Glomerular visceral epithelial cell (primary cell): Measurements from ENCODE around the gene VPS45.
"Not testable (repeated sequence)": the region's sequence is repeated elsewhere in the genome, so short reads cannot be mapped to it uniquely, and the experiment has no call there.

ENCODE experiments used
- DNase-seq: peaks from one replicate; pipeline ENCODE4 v3.0.0-alpha.2; 2016; ENCODE audit errors: extremely low spot score

The VPS45 gene

DNA sequence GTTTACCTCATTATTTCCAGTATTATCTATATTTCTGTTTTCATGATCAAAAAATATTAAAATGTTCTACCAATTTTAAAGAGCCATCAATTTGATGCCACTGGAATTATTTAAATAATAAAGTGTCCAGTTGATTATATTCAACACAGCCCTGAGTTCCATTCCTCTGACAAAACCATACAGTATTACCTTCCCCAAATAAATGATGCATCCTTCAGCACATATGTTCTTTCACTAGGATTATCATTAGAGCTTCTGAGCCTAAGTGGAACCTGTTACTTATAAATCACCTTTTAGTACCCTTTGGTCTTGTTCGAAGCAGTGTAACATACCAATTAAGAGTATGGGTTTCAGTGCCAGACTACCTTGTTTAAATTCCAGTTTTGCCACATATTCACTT is 64.8 kb downstream of the VPS45 start:
- no peak for DNase-seq

DNA sequence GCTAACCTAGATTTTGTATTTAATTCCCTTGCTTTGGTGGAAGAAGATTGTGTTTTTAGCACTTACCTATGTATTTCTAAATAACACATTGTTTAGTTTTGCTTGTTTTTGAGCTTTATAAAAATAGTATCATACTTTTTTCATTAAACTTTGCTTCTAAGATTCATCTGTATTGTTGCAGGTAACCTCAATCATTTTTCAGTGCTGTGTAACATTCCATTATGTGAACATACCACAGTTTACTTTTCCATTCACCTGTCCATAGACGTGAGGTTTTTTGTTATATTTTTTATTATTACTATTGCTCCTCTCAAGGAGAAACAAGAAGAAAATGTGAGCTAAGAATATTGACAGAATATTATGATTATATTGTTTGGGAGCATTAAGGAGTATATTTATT is 67.0 kb downstream of the VPS45 start:
- no peak for DNase-seq

DNA sequence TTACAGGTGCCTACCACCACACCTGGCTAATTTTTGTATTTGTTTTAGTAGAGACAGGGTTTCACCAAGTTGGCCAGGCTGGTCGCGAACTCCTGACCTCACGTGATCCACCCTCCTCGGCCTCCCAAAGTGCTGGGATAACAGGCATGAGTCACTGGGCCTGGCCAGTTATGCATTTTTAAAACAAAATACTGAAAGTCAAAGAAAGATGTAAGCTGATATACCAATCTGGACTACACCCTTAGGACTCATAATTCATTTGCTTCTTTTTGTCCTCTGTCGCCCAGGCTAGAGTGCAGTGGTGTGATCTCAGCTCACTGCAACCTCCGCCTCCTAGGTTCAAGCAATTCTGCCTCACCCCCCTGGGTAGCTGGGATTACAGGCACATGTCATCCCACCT is 67.8 kb downstream of the VPS45 start:
- DNase-seq, result not testable (repeated sequence)

DNA sequence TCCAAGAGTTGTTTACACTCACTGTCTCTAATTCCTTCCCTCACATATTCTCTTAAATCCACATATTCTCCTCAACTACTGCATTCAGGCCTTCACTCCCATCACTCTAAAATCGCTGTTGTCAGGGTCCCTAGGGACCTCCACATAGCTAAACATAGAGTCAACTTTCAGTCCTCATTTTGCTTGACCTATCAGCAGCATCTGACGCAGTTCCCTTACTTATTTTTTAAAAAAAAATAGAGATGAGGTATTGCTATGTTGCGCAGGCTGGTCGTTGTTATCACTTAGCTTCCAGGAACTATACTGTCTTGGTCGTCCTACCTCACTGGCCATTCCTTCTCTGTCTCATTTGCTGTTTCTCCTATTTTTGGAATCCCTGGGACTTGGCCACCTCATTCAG is 70.5 kb downstream of the VPS45 start:
- no peak for DNase-seq

DNA sequence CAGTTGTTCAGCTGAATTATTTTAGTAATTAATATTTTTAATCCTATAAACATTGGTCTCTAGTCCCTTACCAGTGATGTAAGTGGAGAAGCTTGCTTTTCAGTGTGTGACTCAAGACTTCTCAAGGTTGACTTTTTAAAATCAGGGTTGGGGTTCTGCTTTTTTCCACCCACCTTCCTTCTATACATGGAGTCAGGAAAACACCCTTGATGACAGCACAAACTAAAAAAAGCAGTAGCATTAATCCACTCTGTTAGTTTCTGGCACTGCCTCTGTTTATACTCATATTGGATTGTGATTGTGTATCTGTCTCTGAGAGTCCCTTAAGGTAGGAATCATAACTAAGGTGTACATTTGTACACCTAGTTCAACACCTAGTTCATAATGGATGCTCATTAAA is 73.9 kb downstream of the VPS45 start:
- no peak for DNase-seq

DNA sequence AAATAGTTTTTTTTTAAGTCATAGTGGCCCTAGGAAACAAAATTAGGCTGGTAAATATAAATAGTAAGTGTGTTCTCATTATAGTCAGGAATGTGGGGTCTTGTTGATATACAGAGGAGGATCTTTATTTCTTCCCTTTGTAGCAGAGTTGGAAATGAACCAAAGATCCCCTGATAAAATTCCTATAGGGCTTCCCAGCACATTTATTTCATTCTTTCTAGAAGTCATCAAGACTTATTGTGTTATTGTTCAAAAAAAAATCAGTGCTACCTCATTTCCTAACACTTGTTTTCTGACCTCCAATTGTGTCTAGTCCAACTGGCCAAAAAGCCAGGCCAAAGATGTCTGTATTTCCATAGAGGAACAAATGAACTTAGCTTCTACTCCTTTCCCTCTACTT is 74.5 kb downstream of the VPS45 start:
- no peak for DNase-seq

DNA sequence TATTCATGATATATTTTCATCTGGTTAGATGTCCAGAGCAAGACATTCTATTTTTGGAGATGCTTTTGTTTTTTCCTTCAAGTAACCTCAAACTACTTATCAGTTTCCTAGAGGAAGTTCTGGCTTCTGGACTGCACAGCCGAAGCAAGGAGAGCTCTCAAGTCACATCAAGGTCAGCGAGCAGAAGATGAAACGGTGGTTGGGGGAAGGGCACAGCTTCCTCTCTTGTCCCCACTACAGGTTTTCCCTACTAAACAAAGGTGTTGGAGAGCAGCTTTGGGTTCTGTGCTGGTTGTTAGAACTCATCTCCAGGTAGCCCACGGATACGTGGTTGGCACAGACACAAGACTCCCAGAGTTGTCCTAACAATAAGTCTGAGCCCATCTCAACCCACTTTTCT is 77.0 kb downstream of the VPS45 start:
- DNase-seq, result no peak

DNA sequence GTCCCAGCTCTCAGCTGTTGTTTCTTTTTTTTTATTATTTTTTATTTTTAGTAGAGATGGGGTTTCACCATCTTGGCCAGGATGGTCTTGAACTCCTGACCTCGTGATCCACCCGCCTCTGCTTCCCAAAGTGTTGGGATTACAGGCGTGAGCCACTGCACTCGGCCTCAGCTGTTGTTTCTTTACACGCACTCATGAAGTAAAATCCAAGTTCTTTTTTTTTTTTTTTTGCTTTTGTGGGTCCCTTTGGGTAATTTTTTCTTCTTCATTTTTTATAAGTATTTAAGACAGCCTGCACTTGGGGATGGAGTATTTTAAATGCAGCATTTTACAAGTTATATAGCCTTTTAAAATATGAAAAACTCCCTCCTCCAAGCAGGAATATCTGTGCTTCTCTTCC is 78.4 kb downstream of the VPS45 start:
- DNase-seq, result not testable (repeated sequence)

DNA sequence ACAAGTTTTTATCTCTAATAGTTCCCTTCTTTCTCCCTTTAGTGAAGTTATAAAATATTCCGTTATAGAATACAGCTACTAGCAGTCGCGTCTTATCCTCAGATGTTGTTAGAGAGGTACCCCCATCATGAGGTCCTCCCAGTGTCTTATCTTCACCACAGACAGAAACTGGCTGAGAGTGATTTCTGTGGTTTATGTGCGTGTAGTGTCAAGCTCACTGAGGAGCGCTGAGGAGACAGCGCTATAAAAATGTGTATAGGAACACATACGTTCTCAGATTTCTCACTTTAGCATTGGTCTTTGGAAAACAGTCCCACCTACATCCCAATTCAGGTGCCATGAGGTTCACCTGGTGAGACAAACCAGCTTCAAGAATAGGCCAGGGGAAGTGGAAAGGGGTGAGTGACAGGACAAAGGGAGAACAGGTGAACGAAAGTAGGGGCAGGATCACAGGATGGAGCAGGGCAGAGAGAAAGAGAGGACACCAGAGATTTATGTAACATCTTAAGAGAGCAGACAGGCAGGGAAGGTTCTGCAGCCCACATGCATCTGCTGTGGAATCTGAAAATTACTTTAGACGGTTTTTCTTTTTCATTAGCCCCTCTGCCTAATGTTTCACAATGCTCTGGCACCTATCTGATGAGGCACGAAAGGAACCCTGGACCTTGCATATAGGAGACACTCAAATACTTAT is 79.4 kb downstream of the VPS45 start:
- no peak for DNase-seq

DNA sequence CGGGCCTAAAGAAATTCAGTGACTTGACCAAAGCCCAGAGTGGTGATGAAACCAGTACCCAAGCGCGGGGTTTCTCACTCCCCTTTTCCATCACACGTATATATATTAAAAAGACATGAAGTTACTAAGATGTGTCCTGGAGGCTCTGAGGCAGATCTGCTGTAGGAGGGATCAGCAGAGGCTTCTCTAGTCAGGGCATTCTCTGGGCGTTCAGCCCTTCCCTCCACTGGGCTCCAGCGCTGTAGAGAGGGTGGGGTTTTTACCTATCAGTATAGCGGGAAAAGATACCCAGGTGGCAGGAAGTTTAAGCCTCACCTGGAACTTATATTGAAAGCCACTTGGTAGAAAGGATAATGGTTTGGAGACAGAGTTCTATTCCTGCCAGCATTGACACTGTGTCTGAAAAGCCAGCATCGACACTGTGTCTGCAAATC is 81.3 kb downstream of the VPS45 start:
- DNase-seq, result no peak

DNA sequence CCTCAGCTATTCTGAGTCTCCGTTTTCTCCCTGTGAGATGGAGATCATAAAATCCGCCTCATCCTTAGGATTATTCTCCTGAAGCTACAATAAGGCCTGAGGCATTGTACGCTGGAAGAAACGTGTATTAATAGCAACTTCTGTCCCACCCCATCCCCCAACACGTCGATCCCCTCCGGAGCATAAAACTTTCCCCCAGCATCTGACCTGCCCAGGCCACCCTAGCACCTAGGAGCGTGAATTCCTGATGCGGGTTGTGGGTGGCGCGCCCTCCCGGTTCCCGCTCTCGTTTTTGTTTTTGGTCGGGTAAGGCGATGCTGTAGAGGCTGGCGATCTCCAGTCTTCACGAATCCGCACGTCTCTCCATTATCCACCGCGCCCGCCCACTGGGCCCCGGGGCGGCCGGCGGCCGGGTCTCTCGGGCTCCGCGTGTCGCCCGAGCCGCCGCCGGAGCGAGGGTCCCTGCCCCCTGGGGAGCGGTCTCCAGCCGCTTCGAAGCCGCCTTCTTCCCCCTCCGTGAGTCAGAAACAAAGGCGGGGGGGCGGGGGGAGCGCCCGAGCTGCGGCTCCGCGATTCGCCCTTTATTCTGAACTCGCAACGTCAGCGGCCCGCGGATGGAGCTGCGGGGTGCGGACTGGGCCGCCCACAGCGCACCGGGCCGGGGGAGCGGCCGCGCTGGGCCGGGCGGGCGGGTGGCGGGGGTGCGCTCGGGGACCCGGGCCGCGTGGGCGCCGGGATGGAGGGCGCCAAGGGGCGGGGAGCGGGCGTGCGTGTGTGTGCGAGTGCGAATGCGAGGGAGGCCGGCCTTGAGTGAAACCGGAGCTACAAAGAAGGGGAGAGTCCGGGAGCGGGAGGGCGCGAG is 81.9 kb downstream of the VPS45 start, which contains the start of gene PLEKHO1:
Gene PLEKHO1 (plus strand): TSS at position 646 of the 862 bp plus-strand sequence. CDS start 342 bp downstream, outside the sequence.
- peak; percentile 79 for DNase-seq

DNA sequence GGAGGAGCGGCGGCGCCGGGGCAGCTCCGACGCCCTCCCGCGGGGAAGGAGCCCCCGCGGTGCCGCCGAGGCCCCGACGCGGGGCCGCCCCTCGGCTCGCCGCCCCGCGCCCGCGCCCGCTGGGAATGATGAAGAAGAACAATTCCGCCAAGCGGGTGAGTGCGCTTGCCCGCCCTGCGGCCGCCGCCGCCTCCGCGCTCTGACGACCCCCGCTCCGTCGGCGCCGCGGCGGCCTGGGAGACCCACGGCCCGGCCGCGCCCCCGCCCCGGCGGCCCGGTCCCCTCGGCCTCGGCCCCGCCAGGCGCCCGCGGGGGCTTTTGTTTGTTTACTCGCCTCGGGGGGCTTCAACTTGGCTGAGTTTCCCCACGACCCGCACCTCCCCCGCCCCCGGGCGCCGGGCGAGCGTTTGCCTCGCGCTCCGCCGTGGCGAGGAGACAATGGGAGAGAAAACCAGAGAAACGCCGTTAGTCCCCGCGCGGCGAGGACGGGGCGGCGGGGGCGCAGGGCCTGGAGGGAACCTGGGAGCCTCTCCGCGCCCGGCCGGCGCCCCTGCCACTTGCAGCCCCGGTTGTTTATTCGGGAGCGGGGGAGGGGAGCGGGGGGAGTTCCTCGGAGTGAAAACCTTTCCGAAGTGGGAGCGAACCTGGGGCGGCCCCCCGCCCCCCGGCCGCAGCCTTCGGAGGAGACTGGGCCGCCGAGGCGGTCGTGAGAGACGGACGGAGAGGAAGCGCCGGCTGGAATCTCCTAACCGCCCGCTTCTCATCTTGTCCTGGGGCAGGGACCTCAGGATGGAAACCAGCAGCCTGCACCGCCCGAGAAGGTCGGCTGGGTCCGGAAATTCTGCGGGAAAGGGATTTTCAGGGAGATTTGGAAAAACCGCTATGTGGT is 82.8 kb downstream of the VPS45 start:
- peak; percentile 21 for DNase-seq

DNA sequence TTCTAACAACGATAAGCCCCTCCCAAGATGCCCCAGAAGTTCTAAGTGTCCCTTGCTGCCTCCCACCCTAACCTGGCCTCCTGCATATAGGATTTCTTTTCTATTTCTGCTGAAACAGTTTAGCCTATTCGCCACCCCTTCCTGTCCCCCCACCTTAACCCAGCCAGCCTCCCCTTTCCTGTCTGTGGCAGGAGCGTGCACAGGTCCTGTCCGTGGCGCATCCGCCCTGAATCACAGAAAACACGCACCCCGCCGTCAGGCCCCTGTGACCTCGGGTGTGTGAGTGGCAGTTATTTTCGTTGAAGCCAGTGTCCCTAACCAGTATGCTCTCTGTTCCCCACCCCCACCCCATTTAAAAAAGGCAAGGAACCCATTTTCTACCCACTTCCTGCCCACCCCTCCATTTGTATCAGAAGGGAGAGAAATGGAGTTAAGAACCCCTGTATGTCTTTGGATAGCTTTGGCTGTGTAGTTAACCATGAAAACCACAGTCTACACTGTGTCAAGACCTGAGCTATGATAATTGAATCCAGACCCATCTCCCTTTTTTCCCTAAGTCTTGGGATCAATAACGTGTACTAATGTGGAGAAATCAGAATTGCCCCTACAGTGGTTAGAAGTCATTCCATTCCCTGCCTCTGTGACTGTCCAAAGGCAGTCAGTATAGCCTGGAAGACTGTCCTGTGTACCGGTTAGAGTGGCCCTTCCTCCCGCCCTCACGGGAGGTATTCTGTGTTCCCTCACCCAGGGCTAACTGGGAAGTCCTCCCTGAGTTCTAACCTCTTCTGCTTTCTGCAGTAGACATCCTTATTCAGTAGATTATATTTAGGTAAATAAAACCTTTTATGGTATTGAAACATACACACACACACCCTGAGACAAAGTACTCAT is 84.0 kb downstream of the VPS45 start:
- no peak for DNase-seq

DNA sequence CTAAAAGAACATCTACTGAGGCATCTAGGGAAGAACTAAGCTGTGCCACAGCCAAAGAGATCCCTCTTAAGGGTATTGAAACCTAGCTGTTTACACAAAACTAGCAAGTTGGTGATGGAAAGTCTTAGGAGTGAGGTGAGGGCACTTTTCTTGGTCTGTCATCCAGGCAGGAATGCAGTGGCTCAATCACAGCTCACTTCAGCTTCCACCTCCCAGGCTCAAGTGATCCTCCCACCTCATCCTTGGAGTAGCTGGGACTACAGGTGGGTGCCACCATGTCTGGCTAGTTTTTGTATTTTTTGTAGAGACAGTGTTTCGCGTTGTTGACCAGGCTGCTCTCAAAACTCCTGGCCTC is 84.6 kb downstream of the VPS45 start:
- DNase-seq, result no peak

DNA sequence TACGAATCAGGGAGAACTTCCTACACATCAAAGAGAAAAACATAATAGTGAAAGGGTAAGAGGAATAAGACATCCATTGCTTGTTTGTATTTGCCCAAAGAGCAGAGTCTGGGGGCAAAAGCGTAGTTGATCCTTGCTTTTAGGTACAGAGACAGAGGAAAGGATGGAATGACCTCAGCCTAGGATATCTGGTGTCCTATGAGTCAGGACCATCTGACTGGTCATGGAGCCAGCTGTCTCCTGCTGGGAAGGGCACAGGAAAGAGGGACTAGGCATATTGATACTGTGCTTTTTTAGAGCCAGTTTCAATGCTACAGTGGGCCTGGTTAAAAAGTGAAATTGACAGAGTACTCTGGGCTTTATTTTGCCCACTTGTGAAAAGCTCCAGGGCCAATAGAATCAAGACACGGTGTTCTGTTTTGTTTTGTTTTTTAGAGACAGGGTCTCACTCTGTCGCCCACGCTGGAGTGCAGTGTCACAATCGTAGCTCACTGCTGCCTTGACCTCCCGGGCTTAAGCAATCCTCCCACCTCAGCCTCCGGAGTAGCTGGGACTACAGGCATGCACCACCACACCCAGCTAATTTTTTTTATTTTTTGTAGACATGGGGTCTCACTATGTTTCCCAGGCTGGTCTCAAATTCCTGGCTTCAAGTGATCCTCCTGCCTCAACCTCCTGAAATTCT is 85.3 kb downstream of the VPS45 start:
- peak; percentile 46 for DNase-seq

DNA sequence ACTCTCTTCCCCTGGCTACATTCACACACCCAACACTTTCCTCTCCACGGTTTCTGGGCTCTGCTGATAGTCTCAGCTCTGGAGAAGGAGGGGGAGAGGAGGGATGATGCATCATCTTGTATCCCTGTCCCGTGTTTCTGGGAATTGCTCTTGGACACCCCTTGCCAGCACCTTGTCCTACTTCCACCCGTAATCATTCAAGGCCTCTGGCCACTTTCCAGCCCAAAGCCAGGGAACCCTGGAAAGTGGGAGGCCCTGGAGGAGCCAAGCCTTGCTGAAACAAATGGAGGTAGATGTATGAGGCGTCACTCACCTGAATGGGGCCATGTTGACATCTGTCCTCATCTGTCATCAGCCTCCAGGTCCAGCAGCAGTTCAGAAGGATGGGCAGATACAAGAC is 86.6 kb downstream of the VPS45 start:
- no peak for DNase-seq

DNA sequence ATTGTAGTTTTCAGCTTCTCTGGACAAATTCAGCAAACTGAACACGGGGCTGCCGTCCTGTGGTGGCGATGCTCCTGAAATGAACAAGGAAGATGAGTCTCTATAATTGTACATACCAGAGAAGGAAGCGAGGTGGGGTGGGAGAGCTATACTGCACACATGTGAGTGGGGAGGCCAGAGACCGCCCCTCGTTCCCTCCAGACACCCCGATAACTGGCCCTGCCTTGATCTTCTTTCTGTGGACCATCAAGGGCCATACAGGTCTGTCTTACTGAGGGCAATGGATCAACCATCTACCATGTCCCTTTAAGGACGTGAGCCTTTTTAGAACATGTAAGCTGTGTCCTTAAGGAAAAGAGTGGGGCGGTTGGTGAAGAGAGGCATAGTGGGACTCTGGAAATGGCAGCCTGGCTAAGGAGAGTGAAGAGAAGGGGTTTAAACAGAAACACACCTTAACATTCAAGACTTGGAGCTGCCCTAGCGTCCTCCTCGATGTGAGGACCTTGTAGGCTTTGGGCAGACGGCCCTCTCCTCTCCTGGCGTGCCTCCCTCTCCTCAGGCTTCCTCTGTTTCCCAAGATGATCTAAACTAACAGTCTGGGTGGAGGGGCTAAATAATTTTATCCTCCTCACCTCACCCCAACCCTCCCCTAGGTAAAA is 88.0 kb downstream of the VPS45 start:
- DNase-seq, result no peak

DNA sequence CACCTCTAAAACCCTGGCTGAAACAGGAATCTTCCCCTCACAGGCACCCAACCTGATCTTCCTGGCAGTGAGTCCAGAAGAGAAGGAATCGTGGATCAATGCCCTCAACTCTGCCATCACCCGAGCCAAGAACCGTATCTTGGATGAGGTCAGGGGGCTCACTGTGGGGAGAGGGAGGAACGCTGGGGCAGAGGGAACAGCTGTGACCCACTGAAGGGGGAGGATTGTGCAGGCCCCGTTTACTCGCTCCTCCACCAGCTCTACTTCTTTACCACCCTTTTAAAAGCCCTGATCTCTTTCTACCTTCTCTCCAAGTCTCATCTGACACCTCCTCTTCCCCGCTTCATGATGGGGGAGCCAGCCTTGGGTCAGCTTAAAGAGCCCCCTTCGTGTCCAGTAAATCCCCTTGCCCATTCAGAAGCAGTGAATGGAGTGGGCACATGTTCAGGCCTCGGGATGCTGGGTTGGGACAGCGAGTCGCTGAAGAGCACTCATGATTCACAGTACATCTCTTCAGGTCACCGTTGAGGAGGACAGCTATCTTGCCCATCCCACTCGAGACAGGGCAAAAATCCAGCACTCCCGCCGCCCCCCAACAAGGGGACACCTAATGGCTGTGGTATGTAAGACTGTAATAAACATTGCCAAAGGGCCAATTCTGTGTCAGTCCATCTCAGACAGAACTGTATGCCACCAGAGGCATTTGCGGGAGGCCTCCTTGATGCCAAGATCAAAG is 89.5 kb downstream of the VPS45 start:
- no peak for DNase-seq

DNA sequence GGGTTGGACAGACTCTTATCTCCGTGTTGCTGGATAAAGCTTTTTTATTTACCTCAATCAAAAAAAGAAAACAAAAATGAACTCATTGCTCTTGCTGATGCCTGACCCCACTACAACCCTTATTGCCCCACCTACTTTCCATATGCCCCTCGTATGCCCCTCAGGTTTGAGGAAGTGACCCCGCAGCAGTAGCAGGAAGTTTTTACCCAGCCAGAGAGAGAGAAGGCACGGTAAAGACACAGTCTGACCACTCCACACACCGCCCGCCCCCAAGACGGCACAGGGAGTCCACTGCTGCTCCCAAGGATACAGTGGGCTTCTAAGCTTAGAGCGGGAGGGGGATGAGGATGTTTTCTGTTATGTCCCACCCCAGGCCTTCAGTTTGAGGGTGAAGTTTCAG is 92.0 kb downstream of the VPS45 start:
- no peak for DNase-seq
